ENCODE results near the gene APOC3.

GRCh38 chr11:116793772-116794097 lies 36.0 kb upstream of the APOC3 start:
- no peak for TF ChIP-seq CTCF (IDR thresholded peaks at IDR 0.05; ENCODE audit: low read depth, low read length, missing input control)
- TF ChIP-seq MAX (IDR thresholded peaks at IDR 0.05), result no peak
- no peak for TF ChIP-seq RAD21 (IDR thresholded peaks at IDR 0.05)
- no peak for TF ChIP-seq TAF1 (conservative IDR thresholded peaks at IDR 0.05)
- no peak for TF ChIP-seq ATF3 (IDR thresholded peaks at IDR 0.05)

All from liver (tissue), 3 donors.